Panc1 (cell line): ENCODE measurements around the gene COL13A1. TPM values are rescaled to one million over a fixed set of nuclear protein-coding genes. Genes with fewer than 3 reads are reported as not detected.

Source experiments
- ATAC-seq: fragments of 200-7000 bp; cut with Tn5 transposase; 2 replicates; pipeline ENCODE4 v1.9.1; 2020; ENCODE audit warnings: mild to moderate bottlenecking, moderate library complexity
- BruUV-seq: library from RNA; stranded (reverse); fragments of 400-500 nt; replicated peaks from 2 replicates; lab custom pipeline; 2021; lab: Mats Ljungman, UMichigan
- CTCF ChIA-PET: fragments of 300-600 bp; sonication (Branson Sonifier 250); formaldehyde crosslinking; loops from one replicate; lab custom pipeline; 2022; ENCODE audit warnings: antibody characterized with exemption; lab: Charles Lee
- POLR2A ChIA-PET: fragments of 300-600 bp; sonication (Branson Sonifier 250); formaldehyde crosslinking; loops from one replicate; lab custom pipeline; 2022; ENCODE audit warnings: antibody characterized with exemption; lab: Charles Lee
- DNase-seq: peaks from one replicate; pipeline ENCODE4 v3.0.0-alpha.2; 2010; ENCODE audit warnings: low read depth, low spot score
- H3K27ac ChIP-seq: 2 replicates; pipeline ENCODE4 v1.5.1; 2011; ENCODE audit warnings: mild to moderate bottlenecking, low read length, inconsistent platforms
- H3K27me3 ChIP-seq: fragments of 200-500 bp; sonication (Bioruptor generic); 2 replicates; pipeline ENCODE4 v1.6.0; 2014; ENCODE audit warnings: low read length, inconsistent platforms; ENCODE audit not compliant: control insufficient read depth, insufficient read depth
- H3K36me3 ChIP-seq: fragments of 200-500 bp; sonication (Bioruptor generic); 2 replicates; pipeline ENCODE4 v1.5.1; 2014; ENCODE audit warnings: inconsistent platforms, mild to moderate bottlenecking, low read length, moderate library complexity; ENCODE audit not compliant: control insufficient read depth, insufficient read depth
- H3K4me1 ChIP-seq: 2 replicates; pipeline ENCODE4 v1.5.1; 2011; ENCODE audit warnings: inconsistent platforms, mild to moderate bottlenecking, low read length, moderate library complexity; ENCODE audit not compliant: control insufficient read depth, insufficient read depth
- H3K4me3 ChIP-seq, 2 experiments: 2 replicates each; pipeline ENCODE4 v1.5.1; 2011 to 2012; ENCODE audit warnings: low read depth in 2 of 2, low read length in 2 of 2, mild to moderate bottlenecking in 2 of 2, inconsistent platforms in 1 of 2, moderate library complexity in 1 of 2
- H3K9me3 ChIP-seq: fragments of 200-500 bp; sonication (Bioruptor generic); 2 replicates; pipeline ENCODE4 v1.5.1; 2014; ENCODE audit warnings: low read depth, mild to moderate bottlenecking, inconsistent platforms, low read length, moderate library complexity; ENCODE audit not compliant: control insufficient read depth, insufficient read depth
- POLR2AphosphoS5 ChIP-seq: IDR thresholded peaks from 2 replicates; pipeline ENCODE4 v1.6.1; 2012; ENCODE audit warnings: mild to moderate bottlenecking, low read depth, low read length, moderate library complexity
- SIN3A ChIP-seq: IDR thresholded peaks from 2 replicates; pipeline ENCODE4 v1.6.1; 2012; ENCODE audit warnings: low read depth, mild to moderate bottlenecking, low read length, moderate library complexity, borderline replicate concordance; ENCODE audit not compliant: insufficient read depth
- TCF7L2 ChIP-seq: IDR thresholded peaks from 2 replicates; pipeline ENCODE4 v1.6.1; 2011; ENCODE audit warnings: mild to moderate bottlenecking, low read depth, low read length, inconsistent platforms
- in situ Hi-C: cut with HindIII; loops from 2 replicates; pipeline ENCODE4 v1.10.0; 2016; ENCODE audit warnings: low sequenced_read_pairs, low pct_unique_long_range_greater_than_20kb
- intact Hi-C: fragments of 100-400 bp; cut with micrococcal nuclease; formaldehyde crosslinking; loops from one replicate; pipeline ENCODE4 v1.10.0; 2022; ENCODE audit not compliant: unreplicated experiment
- total RNA-seq: library from RNA; stranded (reverse); gene quantifications from one replicate; pipeline ENCODE4 v1.2.1, GENCODE V29; 2021; ENCODE audit not compliant: unreplicated experiment
- TF ChIP-seq, protein P1 (sequence below), 2 experiments: IDR thresholded peaks; 2 replicates each; pipeline ENCODE4 v1.6.1; 2011 to 2012; ENCODE audit warnings: low read depth in 2 of 2, control low read depth in 1 of 2, low read length in 1 of 2, mild to moderate bottlenecking in 1 of 2, moderate library complexity in 1 of 2; ENCODE audit not compliant: insufficient read depth in 1 of 2
- TF ChIP-seq, protein P2 (sequence below): fragments of 450-650 bp; IDR thresholded peaks from 2 replicates; pipeline ENCODE4 v1.5.1; 2017; ENCODE audit warnings: mild to moderate bottlenecking

COL13A1 gene
- total RNA-seq, 1 experiment from 2014 or later = 1.0 TPM

DNA sequence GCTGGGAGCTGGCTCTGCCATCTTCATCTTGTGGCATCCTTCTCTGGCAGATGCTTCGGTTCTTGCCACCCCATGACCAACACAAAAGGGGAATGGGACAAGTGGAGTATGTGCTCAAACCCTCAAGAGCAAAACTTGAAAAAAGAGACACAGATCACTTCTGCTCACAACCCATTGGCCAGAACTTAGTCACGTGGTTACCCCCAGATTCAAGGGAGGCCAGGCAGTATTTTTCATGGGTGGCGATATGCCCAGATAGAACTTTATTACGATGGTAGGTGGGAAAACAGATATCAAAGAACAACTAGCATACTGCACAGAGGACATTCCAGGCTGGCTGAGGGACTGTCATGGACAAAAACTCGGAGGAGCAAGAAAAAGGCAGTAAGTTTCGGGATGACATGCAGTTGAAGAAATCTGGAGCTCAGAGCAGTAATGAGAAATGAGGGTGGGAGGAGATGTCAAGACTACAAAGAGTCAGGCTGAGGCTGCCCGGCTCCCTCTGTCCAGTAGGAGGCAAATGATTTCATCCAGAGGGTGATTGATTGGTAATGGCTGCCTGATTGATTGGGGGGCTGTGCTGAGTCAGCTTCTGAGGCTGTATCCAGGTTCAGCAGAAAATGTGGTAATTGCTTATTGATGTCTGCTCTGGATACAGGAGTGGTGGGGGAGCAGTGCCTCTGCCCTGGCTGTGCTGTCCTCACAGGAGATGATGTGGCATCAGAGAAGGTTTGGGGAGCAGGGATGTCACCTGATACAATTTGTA lies 25.3 kb downstream of the COL13A1 start:
- ChIA-PET POLR2A (no interaction called here), CTCF (no interaction called here)
- Histone ChIP-seq H3K27ac (no peak overlapping the region), H3K36me3 (no peaks in the 10 kb centered on the region), H3K27me3 (no peaks in the 10 kb centered on the region), H3K9me3 (no peaks in the 10 kb centered on the region), H3K4me3 (no peak overlapping the region), H3K4me1 (no peaks in the 10 kb centered on the region)
- intact Hi-C loops = no loop called here
- DNase-seq (no peak), ATAC-seq (no peak)
- in situ Hi-C loops = no loop called here
- TF ChIP-seq SIN3A (no peak), TCF7L2 (no peak), POLR2AphosphoS5 (no peak)
- TF ChIP-seq, protein P1, sequence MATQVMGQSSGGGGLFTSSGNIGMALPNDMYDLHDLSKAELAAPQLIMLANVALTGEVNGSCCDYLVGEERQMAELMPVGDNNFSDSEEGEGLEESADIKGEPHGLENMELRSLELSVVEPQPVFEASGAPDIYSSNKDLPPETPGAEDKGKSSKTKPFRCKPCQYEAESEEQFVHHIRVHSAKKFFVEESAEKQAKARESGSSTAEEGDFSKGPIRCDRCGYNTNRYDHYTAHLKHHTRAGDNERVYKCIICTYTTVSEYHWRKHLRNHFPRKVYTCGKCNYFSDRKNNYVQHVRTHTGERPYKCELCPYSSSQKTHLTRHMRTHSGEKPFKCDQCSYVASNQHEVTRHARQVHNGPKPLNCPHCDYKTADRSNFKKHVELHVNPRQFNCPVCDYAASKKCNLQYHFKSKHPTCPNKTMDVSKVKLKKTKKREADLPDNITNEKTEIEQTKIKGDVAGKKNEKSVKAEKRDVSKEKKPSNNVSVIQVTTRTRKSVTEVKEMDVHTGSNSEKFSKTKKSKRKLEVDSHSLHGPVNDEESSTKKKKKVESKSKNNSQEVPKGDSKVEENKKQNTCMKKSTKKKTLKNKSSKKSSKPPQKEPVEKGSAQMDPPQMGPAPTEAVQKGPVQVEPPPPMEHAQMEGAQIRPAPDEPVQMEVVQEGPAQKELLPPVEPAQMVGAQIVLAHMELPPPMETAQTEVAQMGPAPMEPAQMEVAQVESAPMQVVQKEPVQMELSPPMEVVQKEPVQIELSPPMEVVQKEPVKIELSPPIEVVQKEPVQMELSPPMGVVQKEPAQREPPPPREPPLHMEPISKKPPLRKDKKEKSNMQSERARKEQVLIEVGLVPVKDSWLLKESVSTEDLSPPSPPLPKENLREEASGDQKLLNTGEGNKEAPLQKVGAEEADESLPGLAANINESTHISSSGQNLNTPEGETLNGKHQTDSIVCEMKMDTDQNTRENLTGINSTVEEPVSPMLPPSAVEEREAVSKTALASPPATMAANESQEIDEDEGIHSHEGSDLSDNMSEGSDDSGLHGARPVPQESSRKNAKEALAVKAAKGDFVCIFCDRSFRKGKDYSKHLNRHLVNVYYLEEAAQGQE (IDR thresholded peaks at IDR 0.05; ENCODE audit: insufficient read depth in 1 of 2, low read depth in 2 of 2, low read length in 1 of 2) = no peak
- TF ChIP-seq, protein P2, sequence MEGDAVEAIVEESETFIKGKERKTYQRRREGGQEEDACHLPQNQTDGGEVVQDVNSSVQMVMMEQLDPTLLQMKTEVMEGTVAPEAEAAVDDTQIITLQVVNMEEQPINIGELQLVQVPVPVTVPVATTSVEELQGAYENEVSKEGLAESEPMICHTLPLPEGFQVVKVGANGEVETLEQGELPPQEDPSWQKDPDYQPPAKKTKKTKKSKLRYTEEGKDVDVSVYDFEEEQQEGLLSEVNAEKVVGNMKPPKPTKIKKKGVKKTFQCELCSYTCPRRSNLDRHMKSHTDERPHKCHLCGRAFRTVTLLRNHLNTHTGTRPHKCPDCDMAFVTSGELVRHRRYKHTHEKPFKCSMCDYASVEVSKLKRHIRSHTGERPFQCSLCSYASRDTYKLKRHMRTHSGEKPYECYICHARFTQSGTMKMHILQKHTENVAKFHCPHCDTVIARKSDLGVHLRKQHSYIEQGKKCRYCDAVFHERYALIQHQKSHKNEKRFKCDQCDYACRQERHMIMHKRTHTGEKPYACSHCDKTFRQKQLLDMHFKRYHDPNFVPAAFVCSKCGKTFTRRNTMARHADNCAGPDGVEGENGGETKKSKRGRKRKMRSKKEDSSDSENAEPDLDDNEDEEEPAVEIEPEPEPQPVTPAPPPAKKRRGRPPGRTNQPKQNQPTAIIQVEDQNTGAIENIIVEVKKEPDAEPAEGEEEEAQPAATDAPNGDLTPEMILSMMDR = no peak
- no TSS peak for BruUV-seq

DNA sequence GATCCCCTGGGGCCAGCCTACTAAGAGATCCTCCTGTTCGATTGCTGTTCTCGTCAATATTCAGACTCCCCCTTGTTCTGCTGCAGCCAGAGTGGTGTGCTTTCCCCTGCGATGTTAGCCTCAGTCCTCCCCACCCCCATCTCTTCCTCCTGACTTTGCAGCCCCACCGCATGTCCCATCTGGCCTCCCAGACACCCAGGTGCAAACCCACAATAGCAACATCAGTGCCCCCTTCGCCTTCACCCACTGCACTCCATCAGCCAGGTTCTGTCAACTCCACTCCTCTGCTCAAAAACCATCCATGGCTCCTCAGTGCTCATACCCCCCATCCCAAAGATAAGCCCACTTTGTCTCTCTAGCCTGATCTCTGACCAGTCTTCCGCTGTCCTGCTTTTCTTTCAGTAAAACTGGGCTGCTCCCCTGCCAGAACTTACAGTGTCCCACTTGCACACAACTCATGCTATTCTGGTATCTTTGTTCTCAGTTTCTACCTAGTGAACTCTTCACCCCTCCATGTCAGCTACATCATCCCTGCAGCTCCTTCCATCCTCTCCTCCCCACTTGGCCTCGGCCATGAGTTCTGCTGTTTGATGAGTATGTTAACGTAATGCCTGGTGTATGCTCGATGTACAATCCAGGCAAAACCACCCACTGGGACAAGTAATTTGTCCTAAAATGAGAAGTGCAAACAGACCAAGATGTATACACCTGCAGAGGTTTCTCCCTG lies 26.6 kb downstream of the COL13A1 start:
- H3K27ac ChIP-seq = no peak overlapping the region
- no peak for ATAC-seq
- ChIA-PET CTCF (no interaction called here), POLR2A (no interaction called here)
- no peaks in the 10 kb centered on the region for H3K4me1 ChIP-seq
- no TSS peak for BruUV-seq
- intact Hi-C loops = no loop called here
- TF ChIP-seq SIN3A = no peak
- no peak for TF ChIP-seq POLR2AphosphoS5
- TF ChIP-seq, protein P1 (IDR thresholded peaks at IDR 0.05; ENCODE audit: insufficient read depth in 1 of 2, low read depth in 2 of 2, low read length in 1 of 2) = no peak
- TF ChIP-seq, protein P2 = no peak
- in situ Hi-C loops = no loop called here
- no peak overlapping the region for H3K4me3 ChIP-seq
- no peaks in the 10 kb centered on the region for H3K9me3 ChIP-seq
- H3K36me3 ChIP-seq = no peaks in the 10 kb centered on the region
- DNase-seq = no peak
- H3K27me3 ChIP-seq = no peaks in the 10 kb centered on the region
